Motor neuron (in vitro differentiated cells): Measurements from ENCODE around the gene FAM167B. TPM values are rescaled to one million over a fixed set of nuclear protein-coding genes. Genes with fewer than 3 reads are reported as not detected.
A peak's percentile ranks its signal among the peaks of the same experiment; 100 is the strongest.
"Not testable (repeated sequence)": the region's sequence is repeated elsewhere in the genome, so short reads cannot be mapped to it uniquely, and the experiment has no call there.

Experiments used
- ATAC-seq, 8 experiments: fragments of 200-7000 bp; cut with Tn5 transposase; replicated peaks in 6 of 8; 2 replicates each; pipeline ENCODE4 v1.8.0; 2021; ENCODE audit warnings: mild to moderate bottlenecking in 8 of 8, moderate library complexity in 8 of 8
- H3K27ac ChIP-seq, 2 donors: fragments of 250-450 bp; sonication (Bioruptor Pico); 2 replicates each; pipeline ENCODE4 v1.9.0; 2021; ENCODE audit warnings: antibody characterized with exemption in 2 of 2, mild to moderate bottlenecking in 2 of 2, moderate library complexity in 1 of 2
- H3K4me1 ChIP-seq, 2 donors: fragments of 250-450 bp; sonication (Bioruptor Pico); replicated peaks in 1 of 2; 2 replicates each; pipeline ENCODE4 v1.6.1; 2021; ENCODE audit warnings: antibody characterized with exemption in 2 of 2, mild to moderate bottlenecking in 2 of 2, moderate library complexity in 1 of 2
- H3K4me3 ChIP-seq, 5 donors: fragments of 250-450 bp; sonication (Bioruptor Pico); 2 replicates each; pipeline ENCODE4 v1.9.0; 2021; ENCODE audit warnings: antibody characterized with exemption in 5 of 5, mild to moderate bottlenecking in 5 of 5, moderate library complexity in 4 of 5
- WGBS, 10 experiments: fragments of 450-650 bp; shearing (Covaris generic); methylation state at CpG; one replicate each; pipeline ENCODE4 v1.0.0; 2022; 5-methylcytosine and 5-hydroxymethylcytosine counted together
- in situ Hi-C, 9 experiments: fragments of 400-800 bp; cut with MboI; loops; one replicate each; pipeline ENCODE4 v1.15.0; 2021; ENCODE audit warnings: low sequenced_read_pairs in 9 of 9, low pct_unique_long_range_greater_than_20kb in 2 of 9; ENCODE audit not compliant: unreplicated experiment in 9 of 9
- total RNA-seq, 8 experiments: library from RNA; unstranded; fragments of 300-600 nt; gene quantifications; 2 replicates each; pipeline versions ENCODE4 v1.2.3 to v1.2.4, GENCODE V29; 2022

FAM167B gene
- total RNA-seq, 8 experiments from 2014 or later = 0.49 to 12.0 (median 2.2) TPM; not detected in 1

DNA sequence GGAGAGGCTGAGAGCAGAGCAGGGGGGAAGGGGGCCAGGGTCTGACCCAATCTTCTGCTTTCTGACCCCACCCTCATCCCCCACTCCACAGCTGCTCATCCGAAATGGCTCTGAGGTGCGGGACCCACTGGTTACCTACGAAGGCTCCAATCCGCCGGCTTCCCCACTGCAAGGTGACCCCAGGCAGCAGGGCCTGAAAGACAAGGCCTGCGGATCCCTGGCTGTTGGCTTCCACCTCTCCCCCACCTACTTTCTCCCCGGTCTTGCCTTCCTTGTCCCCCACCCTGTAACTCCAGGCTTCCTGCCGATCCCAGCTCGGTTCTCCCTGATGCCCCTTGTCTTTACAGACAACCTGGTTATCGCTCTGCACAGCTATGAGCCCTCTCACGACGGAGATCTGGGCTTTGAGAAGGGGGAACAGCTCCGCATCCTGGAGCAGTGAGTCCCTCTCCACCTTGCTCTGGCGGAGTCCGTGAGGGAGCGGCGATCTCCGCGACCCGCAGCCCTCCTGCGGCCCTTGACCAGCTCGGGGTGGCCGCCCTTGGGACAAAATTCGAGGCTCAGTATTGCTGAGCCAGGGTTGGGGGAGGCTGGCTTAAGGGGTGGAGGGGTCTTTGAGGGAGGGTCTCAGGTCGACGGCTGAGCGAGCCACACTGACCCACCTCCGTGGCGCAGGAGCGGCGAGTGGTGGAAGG is 27.8 kb downstream of the FAM167B start:
- ATAC-seq = peak in 2 of 8 experiments; percentile 4 to 12
- Histone ChIP-seq H3K4me1 (peaks cover 3 to 4% of the 10 kb centered on the region in 2 donors), H3K27ac (no peak overlapping the region), H3K4me3 (no peak overlapping the region)
- 40 to 84% (median 81%) methylated on average over 1 to 7 of the region's 31 CpGs; no CpG with 5 or more reads in 6 of the 10 experiments for WGBS, 10 experiments
- in situ Hi-C loops = no loop called here

DNA sequence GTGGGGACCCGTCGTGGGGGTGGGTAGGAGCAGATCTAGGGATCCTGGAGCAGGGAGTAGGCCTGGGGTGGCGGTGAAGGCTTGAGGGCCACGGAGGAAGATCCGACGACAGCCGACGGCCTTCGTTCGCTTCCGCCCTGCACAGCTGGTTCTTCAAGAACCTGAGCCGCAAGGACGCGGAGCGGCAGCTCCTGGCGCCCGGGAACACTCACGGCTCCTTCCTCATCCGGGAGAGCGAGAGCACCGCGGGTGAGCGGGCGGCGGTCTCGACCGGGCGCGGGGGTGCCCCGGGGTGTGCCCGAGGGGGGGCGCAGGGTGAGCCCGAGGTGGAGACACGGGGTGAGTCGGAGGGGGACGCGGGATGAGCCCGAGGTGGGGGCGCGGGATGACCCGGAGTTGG is 28.4 kb downstream of the FAM167B start:
- peak in 1 of 8 experiments; percentile 11 for ATAC-seq
- Histone ChIP-seq H3K27ac (no peak overlapping the region), H3K4me1 (peaks cover 3 to 4% of the 10 kb centered on the region in 2 donors), H3K4me3 (no peak overlapping the region)
- in situ Hi-C loops = no loop called here
- 84 to 100% methylated on average over 1 to 5 of the region's 41 CpGs; no CpG with 5 or more reads in 8 of the 10 experiments for WGBS, 10 experiments

DNA sequence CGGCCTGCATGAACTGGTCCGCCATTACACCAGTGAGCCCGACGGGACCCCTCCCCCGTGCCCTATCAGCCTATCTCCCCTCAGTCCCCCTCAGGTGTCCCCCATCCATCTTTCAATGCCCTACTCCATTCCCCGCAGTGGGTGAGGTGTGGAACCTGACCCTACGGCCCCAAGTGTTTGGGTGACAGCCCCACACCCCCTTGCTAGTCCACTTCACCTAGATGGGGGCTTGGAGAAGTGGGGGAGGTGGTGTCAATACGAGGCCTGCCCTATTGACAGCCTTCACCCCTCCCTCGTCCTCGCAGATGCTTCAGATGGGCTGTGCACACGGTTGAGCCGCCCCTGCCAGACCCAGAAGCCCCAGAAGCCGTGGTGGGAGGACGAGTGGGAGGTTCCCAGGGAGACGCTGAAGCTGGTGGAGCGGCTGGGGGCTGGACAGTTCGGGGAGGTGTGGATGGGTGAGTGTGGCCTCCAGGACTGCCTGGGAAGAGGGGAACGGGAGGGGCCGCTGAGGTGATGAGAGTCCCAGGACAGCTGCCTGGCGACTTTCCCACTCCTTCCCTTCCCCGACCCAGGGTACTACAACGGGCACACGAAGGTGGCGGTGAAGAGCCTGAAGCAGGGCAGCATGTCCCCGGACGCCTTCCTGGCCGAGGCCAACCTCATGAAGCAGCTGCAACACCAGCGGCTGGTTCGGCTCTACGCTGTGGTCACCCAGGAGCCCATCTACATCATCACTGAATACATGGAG is 29.2 kb downstream of the FAM167B start:
- H3K27ac ChIP-seq = no peak overlapping the region
- no peak overlapping the region for H3K4me3 ChIP-seq
- WGBS, 10 experiments = 17 to 98% (median 88%) methylated on average over 1 to 15 of the region's 30 CpGs; no CpG with 5 or more reads in 3 of the 10 experiments
- H3K4me1 ChIP-seq = peaks cover 3 to 4% of the 10 kb centered on the region in 2 donors
- in situ Hi-C loops = no loop called here
- ATAC-seq = peak in 1 of 8 experiments; percentile 6

DNA sequence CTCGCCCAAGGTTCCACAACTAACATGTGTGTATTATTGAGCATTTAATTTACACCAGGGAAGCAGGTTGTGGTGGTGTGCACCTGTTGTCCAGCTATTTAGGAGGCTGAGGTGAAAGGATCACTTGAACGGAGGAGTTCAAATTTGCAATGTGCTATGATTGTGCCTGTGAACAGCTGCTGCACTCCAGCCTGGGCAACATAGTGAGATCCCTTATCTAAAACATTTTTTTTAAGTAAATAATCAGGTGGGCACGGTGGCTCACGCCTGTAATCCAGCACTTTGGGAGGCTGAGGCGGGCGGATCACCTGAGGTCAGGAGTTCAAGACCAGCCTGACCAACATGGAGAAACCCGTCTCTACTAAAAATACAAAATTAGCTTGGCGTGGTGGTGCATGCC is 37.8 kb downstream of the FAM167B start:
- ATAC-seq = not testable (repeated sequence)

DNA sequence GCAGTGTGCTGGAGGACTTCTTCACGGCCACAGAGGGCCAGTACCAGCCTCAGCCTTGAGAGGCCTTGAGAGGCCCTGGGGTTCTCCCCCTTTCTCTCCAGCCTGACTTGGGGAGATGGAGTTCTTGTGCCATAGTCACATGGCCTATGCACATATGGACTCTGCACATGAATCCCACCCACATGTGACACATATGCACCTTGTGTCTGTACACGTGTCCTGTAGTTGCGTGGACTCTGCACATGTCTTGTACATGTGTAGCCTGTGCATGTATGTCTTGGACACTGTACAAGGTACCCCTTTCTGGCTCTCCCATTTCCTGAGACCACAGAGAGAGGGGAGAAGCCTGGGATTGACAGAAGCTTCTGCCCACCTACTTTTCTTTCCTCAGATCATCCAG is 38.6 kb downstream of the FAM167B start:
- in situ Hi-C loops = no loop called here
- WGBS, 10 experiments = 100% methylated on average over 1 to 3 of the region's 3 CpGs; no CpG with 5 or more reads in 6 of the 10 experiments
- H3K27ac ChIP-seq = no peak overlapping the region
- ATAC-seq = peak in 1 of 8 experiments; percentile 30
- peaks cover 0 to 5% of the 10 kb centered on the region in 2 donors for H3K4me1 ChIP-seq
- H3K4me3 ChIP-seq = no peak overlapping the region

More for the DNA sequence above, 37.8 kb downstream of the FAM167B start:
- H3K4me3 ChIP-seq, H3K4me1 ChIP-seq, H3K27ac ChIP-seq, in situ Hi-C loops: not testable (repeated sequence)
- 51 to 100% (median 91%) methylated on average over 1 to 8 of the region's 8 CpGs; no CpG with 5 or more reads in 2 of the 10 experiments for WGBS, 10 experiments

DNA sequence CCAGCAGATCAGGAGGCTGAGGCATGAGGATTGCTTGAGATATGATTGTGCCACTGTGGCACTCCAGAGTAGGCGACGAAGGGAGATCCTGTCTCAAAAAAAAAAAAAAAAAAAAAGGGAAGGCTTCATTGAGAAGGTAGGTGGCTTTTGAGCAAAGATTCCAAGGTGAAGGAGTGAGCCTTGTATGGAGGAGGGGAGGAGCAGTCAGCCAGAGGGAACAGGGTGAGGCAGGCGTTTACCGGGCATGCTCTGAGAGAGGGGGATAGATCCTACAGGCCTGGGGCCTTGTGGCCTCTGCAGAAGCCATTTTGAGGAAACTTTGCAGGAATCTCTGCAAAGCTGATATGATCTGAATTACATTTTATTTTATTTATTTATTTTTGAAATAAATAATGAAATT is 39.7 kb downstream of the FAM167B start:
- peaks cover 0 to 5% of the 10 kb centered on the region in 2 donors for H3K4me1 ChIP-seq
- H3K4me3 ChIP-seq = no peak overlapping the region
- no peak for ATAC-seq
- H3K27ac ChIP-seq = no peak overlapping the region
- in situ Hi-C loops = no loop called here
- WGBS, 10 experiments = 75 to 100% (median 95%) methylated on average over 1 to 4 of the region's 4 CpGs; no CpG with 5 or more reads in 1 of the 10 experiments

DNA sequence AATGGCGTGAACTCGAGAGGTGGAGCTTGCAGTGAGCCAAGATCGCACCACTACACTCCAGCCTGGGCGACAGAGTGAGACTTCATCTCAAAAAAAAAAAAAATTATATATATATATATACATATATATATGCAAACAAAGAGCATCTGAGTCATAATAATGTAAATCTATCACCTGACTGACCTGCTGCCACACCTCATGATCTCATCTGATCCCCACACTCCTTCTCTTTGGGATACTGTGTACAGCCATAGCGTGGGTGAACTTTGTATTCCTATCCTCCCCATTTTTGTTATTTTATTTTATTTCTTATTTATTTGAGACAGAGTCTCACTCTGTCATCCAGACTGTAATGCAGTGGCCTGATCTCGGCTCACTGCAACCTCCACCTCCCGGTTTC is 42.2 kb downstream of the FAM167B start:
- no peak for ATAC-seq
- 90 to 100% (median 94%) methylated on average over 1 to 6 of the region's 7 CpGs; no CpG with 5 or more reads in 1 of the 10 experiments for WGBS, 10 experiments
- in situ Hi-C loops = no loop called here

DNA sequence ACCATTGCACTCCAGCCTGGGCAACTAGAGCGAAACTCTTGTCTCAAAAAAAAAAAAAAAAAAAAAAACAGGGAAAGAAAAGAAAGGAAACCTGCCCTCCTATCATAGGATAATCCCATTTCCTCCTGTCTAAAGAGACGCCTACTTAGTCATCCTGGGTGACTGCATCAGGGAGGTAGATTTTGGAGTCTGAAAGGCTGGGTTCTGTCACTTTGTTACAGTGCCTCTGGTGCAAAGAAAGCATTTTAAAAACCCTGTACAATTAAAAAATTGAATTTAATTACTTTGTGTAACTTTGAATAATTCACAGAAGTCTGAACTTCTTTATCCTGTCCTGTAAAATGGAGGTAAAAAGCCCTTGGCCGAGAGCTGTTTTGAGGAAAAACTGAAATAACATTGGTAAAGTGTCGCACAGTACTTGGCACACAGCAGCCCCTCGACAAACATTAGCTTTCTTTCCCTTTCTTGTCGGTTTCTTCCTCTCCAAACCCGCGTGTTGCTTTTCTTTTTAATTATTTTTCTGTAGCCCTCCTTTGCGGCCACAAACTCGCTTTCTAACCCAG is 44.2 kb downstream of the FAM167B start:
- 24 to 87% (median 81%) methylated on average over 2 to 10 of the region's 10 CpGs for WGBS, 10 experiments
- in situ Hi-C loops = no loop called here
- peak overlapping the region; percentile 79 to 91 (median 88) for H3K4me3 ChIP-seq
- no peak overlapping the region for H3K27ac ChIP-seq
- peak in 1 of 8 experiments; percentile 4 for ATAC-seq
- H3K4me1 ChIP-seq = peaks cover 0 to 5% of the 10 kb centered on the region in 2 donors

More for the DNA sequence above, 42.2 kb downstream of the FAM167B start:
- Histone ChIP-seq H3K4me3 (no peak overlapping the region), H3K27ac (no peak overlapping the region), H3K4me1 (peaks cover 0 to 5% of the 10 kb centered on the region in 2 donors)

DNA sequence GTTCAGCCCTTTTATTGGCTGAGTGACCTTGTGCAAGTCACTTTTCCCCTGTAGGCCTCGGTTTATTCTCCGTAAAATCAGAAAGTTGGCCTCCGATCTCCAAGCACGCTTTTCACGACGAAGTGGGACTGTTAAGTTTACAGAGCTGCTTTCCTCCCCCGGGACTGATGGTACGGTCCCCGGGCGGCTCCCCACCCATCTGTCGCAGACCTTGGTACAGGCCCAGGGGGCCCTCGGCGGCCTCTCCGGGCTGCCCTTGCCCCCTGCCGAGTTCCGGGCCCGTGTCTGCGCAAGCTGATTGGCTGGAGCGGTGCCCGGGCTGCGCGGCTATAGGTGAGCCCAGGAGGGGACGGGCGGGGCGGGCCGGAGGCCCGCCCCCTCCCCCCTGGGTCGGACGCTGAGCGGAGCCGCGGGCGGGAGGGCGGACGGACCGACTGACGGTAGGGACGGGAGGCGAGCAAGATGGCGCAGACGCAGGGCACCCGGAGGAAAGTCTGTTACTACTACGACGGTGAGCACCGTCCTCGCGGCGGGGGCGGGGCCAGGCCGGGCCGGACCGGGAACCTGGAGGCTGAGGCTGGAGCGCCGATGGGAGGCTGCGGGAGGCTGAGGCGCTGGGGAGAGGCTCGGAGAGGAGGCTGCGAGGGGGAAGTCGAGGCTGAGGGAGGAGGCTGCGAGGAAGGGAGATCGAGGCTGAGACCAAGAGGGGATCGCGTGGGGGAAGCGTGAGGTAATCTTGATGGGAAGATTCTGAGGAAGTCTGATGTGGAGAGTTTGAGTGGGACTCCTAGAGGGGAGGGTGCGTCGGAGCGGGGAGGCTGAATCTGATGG is 44.9 kb downstream of the FAM167B start, which contains the start of gene HDAC1:
Gene HDAC1 (plus strand): TSS at position 376 of the 831 bp plus-strand sequence. CDS start 87 bp downstream, at position 463.
- peak within 1 kb of the TSS; percentile 79 to 91 (median 88) for H3K4me3 ChIP-seq
- H3K4me1 ChIP-seq = peaks cover 0 to 5% of the 10 kb centered on the region in 2 donors
- in situ Hi-C loops = no loop called here
- WGBS, 10 experiments = 0 to 17% (median 1%) methylated on average over 1 to 23 of the region's 67 CpGs; no CpG with 5 or more reads in 2 of the 10 experiments
- peak within 1 kb of the TSS; percentile 23 to 44 for H3K27ac ChIP-seq
- peak; percentile 94 to 100 (median 99) for ATAC-seq

DNA sequence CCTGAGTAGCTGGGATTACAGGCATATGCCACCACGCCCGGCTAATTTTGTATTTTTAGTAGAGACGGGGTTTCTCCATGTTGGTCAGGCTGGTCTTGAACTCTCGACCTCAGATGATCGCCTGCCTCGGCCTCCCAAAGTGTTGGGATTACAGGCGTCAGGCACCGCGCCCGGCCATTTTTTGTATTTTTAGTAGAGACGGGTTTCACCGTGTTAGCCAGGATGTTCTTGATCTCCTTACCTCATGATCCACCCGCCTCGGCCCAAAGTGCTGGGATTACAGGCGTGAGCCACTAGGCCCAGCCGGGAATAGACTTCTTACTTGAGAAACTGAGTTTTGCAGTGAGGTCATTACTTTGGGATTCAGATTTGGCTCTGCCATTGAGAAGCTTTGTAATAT is 51.2 kb downstream of the FAM167B start:
- H3K27ac ChIP-seq, H3K4me3 ChIP-seq, ATAC-seq, H3K4me1 ChIP-seq, in situ Hi-C loops: not testable (repeated sequence)
- WGBS, 10 experiments = 80 to 100% (median 97%) methylated on average over 1 to 10 of the region's 16 CpGs; no CpG with 5 or more reads in 2 of the 10 experiments
